Hepatic stellate cell (primary cell): ENCODE data around the gene SKIDA1.

ENCODE experiments used
- DNase-seq: peaks from one replicate; pipeline ENCODE4 v3.0.0; 2011; ENCODE audit warnings: low spot score

The SKIDA1 gene

GRCh38 chr10:21517134-21518031 is 8.1 kb downstream of the SKIDA1 start:
- peak; percentile 62 for DNase-seq

DNA sequence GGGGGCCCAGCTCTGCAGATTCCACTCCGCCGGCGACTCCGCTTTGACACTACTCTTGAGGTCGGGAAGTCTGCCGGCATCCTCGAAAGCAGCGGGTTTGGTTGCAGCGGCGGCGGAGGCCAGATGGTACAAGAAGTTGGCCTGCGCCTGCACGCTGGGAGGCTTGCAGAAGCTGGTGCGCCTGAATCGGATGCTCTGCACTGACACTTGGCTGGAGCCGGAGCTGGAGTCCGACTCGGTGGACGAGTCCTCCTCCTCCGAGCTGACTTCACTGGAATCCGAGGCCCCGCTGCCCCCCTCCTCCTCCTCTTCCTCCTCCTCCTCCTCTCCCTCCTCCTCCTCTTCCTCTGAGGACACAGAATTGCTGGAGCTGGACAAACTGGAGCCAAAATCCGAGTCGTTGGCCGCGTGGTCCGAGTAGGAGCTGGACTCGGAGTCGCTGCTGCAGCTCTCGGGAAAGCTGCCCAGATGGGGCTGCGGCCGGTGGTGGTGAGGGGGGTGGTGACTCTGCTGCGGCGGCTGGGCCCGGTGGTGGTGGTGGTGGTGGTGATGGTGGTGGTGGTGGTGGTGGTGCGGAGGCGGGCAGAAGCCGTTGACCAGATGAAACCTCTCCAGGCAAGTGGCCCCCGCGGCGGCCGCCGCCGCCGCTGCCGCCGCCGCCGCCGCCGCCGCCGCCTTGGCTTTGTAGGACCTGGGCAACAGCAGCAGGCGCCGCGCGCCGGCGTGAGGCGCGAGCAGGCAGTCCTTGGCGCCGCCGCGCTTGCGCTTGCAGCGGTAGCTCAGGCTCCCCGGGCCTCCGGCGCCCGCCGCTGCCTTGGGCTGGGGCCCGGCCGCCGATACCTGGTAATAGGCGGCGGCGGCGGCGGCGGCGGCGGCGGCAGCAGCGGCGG is 9.0 kb downstream of the SKIDA1 start:
- peak; percentile 60 for DNase-seq

DNA sequence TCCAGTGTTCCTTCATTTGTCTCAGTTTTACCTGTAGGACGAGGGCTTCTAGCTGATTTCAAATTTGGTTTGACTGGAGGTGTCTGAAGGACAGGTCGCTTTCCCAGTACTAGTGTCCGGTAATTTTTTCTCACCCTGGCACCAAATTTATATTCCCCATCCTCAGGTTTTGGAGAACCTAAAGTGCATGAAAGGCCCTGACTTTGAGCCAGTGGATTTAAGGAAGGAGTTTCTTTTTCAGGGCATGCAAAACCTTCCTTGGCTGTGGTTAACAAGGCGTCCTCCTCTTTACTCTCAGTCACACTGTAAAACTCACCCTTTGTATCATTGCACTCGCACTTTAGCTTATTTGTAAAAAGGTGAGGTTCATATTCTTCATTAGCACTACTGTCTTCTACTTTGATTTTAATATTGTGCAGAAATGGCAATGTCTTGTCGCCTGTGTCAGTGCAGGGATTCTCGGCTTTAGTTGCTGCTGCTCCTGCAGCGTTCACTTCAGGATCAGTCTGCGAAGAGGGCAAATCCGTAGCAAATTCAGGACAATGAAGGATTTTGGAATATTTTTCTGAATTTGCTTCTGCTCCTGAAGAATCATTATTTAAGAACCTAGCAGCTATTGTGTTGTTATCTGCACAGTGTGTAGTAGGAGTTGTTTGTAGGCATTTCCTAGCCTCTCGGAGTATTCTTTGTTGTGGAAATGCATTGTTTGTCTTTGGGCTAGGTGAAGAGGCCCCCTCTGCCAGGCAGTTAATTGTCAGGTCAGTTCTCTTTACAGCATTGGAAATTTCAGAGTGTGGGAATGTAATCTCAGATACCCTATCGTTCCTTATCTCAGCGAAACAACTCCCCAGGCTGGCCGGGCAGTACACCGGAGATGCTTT is 9.9 kb downstream of the SKIDA1 start:
- no peak for DNase-seq

DNA sequence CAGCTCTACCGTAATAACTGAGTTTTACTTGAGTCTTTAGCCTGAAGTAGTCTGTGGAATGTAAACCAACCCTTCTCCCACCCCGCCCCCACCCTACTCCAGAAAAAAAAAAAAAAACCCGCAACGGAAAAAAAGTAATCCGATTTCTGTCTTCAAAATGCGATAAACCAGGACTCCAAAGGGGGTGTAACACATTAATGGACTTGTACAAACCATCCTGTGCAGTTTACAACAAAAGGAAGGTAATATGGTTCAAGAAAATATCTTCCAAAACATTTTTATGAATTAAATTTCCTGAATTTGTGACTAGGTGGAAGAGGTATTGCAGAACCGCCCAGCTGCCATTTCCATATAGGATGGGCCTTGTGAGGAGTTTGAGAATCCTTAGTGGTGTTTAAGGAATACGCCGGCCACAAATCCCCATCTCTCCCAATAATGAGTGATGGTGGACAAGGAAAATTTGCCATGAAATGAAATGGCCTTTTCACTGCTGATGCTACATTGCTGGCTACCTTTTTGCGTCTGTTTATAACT is 10.6 kb downstream of the SKIDA1 start:
- no peak for DNase-seq

DNA sequence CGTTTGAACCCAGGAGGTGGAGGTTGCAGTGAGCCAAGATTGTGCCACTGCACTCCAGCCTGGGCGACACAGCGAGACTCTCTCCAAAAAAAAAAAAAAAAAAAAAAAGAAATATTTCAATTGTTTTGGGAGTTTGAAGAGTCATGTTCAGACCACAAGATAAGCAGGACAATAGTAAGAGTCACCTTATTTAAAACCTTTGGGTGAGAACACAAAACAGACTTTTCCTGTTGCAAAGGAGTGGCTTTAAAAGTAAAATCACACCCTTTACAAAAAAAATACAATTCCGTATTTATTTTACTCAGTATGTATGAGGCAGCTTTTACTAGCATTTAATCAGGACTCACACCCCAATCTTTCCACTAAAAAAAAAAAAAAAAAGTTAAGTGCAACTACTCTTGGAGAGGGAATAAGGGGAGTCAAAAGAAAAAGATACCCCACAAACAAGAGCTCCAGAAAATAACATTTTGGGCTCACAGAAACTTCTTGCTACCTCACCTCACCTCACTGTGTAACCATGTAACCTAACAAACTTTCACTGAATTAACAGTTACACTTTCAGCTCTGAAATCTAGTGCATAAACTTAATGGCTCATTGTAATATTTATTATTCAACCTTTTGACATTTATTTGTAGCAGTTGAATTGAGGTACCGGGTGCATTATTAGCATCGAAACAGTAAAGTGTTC is 11.2 kb downstream of the SKIDA1 start:
- no peak for DNase-seq

- no peak for DNase-seq
Observed at GRCh38 chr10:21513405-21513788, 12.1 kb downstream of the SKIDA1 start.

- no peak for DNase-seq
Observed at GRCh38 chr10:21512573-21513404, 12.7 kb downstream of the SKIDA1 start.

DNA sequence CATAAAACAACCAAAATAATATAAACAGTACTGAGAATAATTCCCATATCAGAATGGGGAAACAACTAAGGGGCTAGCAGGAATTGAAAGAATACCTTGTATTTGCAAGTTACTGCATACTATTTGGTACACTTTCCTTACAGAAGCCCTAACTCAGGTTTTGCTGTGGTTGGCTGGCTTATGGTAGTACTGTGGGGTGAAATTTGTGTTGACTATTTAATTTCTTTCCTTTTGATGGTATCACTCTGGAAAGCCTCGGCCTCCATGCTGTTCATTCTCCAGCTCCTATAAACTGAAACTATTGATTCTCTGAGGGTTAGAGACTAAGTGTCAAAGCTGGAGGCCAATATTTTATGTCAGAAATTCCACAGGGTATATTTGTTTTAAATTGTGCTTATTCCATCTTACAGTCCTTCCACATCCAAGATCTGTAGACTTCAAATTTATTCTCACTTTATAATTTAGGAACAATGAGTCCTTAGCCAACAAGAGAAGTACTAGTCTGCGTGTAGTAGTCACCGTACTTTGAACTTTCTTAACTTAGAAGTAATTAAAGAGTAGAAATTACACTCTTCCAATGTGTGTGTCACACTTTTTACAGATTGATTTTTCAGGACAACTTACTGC is 13.4 kb downstream of the SKIDA1 start:
- no peak for DNase-seq

DNA sequence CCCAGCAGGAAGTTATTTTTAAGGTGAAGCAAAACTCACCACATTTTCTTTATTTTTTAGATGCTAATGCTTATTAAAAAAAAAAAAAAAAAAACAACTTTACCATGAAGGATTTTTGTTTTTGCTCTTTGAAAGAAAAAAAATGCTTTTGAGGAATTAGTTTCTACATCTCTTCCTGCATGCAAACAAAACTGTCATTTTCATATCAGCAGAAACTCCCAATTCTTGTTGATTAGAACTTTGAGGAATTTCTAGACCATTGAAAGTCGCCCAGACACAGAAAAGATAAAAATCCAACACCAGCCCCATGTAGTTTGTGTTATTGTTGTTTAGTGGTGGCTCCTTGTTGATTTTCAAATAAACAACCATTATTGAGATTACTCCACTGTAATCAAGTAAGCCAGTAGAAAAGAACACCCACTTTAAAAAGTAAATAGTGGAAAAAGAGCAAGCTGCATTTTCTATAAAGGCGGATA is 14.3 kb downstream of the SKIDA1 start:
- DNase-seq, result no peak

DNA sequence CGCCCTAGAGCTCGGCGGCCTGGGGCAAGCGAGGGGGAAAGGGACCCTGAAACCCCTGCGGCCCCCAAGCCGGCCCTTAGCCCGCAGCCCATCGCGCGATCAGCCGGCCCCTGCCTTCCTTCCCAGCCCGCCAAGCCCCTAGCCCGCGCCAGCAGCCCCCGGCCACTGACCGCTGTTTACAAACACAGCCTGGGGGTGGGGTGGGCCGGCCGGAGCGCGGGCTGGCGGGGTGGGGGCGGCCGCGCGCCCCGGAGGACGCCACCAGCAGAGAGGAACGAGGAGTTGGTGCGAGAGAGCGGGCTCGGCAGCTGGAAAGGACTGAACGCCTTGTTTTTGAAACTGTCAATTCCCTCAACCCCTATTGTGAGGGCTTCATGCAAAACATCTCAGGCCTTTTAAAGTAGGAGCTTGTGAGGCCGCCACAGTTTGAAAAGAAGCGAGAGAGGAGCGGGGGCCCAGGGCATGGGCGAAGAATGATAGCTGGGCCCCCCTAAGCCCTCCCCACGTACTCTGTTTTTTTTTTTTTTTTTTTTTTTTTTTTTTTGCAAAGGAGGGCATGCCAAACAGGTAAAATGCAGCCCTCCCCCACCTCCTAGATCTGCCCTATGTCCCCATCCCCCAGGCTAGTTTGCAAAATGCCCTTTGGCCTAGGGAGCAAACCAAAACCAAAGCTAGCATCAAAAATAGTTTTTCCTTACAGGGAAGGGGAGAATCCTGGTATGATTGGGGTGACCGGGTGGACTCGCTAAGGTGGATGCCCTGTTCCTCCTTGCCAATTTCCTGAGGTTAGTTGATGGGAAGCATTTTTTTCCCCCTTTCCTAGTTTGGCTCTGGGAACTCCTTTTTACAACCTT is 15.0 kb downstream of the SKIDA1 start:
- DNase-seq, result no peak

DNA sequence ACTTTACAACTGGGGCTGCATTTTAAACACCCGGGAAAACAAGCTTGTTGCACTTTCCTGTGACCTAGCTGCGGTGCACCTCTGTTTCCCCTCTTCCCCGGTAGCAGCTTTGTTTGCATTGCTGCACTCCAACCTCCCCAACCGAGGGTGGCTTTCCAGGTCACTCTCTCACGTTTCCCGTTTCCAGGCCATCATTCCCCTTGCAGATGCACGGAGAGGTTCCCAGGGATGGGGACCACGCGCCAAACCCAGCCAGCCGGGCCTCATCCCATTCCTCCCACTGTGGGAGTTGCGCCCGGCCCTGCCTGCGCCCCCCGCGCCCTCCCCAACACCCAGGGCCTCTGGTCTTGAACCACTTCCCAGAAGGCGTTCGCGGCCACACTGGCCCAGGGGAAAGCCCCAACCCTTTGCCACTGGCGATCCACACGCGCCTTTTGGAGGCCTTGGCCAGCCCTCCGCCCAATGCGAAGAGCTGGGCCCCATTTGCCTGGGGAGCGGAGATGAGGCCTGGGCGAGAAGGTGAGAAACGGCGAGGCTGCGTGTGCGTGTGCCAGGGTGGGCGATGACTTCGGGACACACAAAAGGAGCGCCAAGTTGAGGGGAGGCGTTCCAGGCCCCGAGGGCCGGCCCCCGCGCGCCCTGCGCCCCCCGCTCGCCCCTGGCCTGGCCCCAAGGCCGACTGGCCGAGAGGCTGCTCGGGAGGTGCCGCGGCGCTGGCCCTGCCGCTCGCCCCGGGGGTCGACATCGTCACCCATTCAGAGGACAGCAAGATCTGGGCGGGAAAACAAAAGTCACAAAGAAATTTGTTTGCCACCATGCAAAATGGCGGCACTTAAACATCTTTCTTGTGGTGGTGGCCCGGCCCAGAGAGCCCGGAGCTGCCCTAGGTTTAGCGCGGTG is 15.9 kb downstream of the SKIDA1 start:
- DNase-seq, result no peak

GRCh38 chr10:21508706-21509331 is 16.7 kb downstream of the SKIDA1 start:
- no peak for DNase-seq

DNA sequence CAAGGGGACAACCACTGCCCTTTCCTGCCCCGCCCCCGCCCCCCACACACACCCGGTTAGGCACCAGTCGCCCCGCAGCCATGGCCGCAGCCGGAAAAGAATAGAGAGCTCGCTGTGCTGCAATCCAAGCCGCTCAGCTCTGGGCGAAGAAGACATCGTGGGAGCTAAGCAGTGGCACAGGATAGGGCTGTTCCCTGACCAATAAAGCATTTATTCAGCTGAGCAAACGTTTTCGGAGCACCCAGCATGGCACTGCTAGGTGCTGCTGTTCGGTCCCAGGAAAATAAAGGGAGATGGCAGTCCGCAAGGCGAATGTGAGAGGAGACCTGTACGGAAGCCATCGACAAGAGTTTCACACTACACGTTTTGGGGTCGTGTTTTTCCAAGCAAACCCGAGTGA is 18.3 kb downstream of the SKIDA1 start:
- no peak for DNase-seq

GRCh38 chr10:21506351-21506750 is 19.1 kb downstream of the SKIDA1 start:
- no peak for DNase-seq

DNA sequence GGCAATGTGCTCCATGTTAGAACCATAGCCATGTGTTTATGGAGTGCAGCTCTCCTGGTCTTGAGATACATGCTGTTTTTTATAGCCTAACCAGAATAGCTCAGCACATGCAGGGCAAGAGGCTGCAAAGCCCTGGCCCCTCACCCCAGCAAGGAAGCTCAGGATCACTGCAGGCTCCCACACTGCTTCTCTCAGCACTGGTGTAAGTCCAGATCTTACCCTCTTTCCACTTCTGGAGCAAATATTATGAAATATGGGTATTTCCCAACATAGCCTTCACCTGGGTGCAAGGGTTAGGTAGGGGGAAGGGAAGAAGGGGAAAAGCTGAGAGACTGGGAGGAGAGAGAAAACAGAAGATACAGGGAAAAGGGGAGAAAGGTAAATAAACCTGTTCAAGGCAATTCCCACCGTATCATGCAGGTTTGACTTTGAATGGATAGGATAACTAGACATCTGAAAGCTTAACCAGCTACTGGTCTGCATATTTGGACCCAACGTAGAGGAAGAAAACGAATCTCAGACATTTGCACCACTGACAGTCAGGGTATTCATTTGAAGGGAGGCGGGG is 19.7 kb downstream of the SKIDA1 start:
- DNase-seq, result no peak

DNA sequence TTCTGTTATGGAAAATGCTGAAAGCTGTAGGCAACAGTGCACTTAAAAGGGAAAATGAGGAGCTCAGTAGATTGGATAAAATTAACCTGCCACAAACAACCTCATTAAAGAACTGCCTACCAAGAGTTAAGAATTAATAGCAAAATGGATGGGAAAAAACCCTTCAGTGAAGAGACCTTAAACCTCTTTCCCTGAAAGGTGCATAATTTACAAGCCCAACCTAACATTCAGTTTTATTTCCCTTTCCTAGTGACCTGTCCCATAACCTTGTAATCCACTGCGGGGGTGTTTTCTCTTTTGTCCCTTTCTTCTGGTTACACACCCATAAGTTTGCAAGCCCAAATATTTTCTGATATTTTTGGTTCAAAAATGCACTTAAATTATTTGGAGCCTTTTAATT is 21.9 kb downstream of the SKIDA1 start:
- DNase-seq, result no peak

DNA sequence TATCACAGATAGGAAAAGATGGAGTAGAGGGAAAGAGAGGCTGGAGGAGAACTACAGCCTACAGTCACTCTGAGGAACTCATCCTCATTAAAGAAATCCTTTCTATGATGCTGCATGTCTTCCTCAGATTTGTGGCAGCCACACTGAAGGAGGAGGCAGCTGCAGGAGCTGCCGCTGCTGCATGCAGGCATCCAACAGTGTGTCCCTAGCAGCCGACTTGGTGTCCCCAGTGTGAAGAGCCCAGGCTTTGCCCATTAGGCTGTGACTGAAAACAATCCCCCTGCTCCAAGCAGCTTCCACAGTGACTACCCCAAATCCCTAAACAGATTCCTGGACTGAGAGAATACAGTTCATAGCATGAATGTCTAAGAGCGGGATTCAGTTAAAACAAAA is 23.1 kb downstream of the SKIDA1 start:
- DNase-seq, result no peak
